CD4-positive, alpha-beta T cell treated with Interleukin-15 for 1 hour (primary cell): ENCODE data around the gene OAS3.
"Not testable (repeated sequence)": the region's sequence is repeated elsewhere in the genome, so short reads cannot be mapped to it uniquely, and the experiment has no call there.

Experiments
- DNase-seq: peaks from one replicate; pipeline ENCODE4 v3.0.0-alpha.2; 2020

The OAS3 gene

DNA sequence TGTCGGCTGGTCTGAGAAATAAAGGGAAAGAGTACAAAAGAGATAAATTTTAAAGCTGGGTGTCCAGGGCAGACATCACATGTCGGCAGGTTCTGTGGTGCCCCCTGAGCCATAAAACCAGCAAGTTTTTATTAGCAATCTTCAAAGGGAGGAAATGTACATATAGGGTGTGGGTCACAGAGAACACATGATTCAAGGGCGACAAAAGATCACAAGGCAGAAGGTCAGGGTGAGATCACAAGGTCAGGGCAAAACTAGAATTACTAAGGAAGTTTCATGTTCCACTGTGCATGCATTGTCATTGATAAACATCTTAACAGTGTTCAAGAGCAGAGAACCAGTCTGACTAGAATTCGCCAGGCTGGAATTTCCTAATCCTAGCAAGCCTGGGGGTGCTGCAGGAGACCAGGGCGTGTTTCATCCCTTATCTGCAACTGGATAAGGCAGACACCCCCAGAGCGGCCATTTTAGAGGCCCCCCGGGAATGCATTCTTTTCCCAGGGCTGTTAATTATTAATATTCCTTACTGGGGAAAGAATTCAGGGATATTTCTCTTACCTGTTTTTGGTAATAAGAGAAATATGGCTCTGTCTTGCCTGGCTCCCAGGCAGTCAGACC, 11.7 kb upstream of the OAS3 start:
- DNase-seq: not testable (repeated sequence)

DNA sequence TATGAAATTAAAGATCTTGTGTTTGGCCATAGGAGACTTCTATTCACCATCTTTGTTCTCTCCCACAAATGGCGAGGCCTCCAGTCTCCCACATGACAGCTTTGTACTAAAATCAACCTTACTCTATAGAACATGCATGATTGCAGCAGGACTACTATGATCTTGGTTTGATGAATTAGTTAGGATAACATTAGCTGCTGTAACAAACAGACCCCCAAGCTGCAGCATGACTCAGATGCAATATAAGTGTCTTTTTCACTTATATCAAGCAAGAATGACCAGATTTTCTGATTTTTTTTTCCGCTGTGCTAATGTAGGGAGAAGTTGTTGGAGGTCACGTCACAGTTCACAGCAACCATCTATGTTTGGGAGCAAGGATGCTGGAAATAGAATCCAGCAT, 10.8 kb upstream of the OAS3 start:
- DNase-seq: no peak

GRCh38 chr12:112927925-112928324, 10.3 kb upstream of the OAS3 start:
- DNase-seq: no peak

DNA sequence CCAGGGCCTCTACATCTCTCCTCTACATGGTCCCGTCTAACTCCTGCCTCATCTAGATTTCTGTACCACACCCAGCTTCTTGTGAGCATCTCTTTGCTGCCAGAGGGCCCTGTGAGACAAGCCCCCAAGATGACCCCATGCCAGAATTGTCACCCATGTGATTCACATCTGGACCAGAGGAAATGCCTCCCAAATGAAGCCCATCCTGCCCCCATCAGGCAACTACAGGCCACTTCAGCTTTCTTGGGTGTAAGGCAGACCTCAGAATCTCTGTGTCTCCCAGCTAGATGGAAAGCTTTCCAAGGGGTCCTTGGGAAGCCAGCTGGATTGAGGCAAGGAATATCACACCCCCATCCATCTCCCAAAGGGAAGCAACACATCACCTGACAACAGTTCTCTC, 9.3 kb upstream of the OAS3 start:
- DNase-seq: no peak

GRCh38 chr12:112929715-112930114, 8.6 kb upstream of the OAS3 start:
- DNase-seq: no peak

DNA sequence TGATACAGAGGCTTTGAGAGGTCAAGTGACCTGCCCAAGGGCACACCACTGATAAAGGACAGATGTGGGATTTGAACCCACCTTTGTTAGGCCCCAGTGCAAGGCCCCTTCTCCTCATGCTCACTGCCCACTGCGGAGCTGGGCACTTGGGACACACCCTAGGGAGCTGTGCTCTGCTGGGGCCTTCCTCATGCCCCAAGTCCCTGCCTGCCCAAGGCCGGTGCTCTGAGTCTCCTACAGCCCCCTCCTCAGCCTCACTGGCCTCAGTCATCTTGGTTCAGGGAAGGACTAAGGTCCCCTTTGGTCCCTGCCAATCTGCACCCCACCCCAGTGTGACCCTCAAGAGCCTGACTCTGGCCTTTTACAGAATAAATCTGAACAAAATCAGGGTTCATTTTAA, 7.9 kb upstream of the OAS3 start:
- no peak for DNase-seq

- DNase-seq: no peak
Observed at GRCh38 chr12:112932485-112933128, 5.7 kb upstream of the OAS3 start.

DNA sequence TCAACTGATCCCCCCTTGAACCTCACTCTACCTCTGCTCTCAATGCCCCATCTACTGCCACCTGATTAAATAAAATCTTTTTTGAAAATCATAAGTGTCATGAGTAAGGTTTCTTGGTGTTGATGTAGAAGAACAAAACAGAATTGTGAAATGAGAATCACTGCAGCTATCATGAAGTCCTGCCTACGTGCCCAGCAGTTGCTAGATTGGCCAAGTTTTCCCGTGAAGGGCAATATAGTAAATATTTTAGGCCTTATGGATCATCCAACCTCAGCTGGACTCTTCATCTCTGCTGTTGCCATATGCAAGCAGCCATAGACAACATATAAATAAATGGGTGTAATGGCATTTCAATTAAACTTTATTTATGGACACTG, 5.2 kb upstream of the OAS3 start:
- no peak for DNase-seq

- DNase-seq: no peak
Observed at GRCh38 chr12:112936264-112936663, 2.0 kb upstream of the OAS3 start.

- DNase-seq: no peak
Observed at GRCh38 chr12:112936927-112937326, 1.3 kb upstream of the OAS3 start.

GRCh38 chr12:112938751-112939150, 477 bp downstream of the OAS3 start:
- DNase-seq: no peak

DNA sequence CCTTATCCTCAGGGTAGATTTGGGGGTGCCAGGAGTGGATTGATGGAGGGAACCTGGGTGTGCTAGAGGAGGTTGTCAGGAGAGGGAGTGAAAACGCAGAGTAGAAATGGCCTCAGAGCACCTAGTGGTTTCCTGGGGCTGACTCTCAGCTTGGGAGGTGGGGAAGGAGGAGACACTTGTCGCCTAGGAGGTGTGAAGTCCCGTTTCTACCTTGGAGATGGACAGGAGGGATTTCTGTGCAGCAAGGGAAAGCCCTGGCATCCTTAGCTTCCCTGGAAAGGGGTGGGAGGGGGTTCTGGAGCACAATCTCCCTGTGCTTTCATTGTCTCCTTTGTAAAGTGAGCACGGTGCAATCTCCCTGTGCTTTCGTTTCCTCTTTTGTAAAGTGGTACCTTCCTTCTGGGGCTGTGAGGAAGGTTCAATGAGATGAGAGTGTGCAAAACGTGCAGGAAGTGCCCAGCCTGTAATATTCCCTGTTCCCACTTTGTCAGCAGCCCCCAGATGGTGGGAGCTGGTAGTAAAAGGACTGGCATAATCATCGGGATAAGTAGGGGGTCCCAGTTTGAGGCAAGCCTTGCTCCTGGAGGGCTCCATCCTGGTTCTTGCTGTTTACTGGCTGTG, 1.6 kb downstream of the OAS3 start:
- DNase-seq: no peak

DNA sequence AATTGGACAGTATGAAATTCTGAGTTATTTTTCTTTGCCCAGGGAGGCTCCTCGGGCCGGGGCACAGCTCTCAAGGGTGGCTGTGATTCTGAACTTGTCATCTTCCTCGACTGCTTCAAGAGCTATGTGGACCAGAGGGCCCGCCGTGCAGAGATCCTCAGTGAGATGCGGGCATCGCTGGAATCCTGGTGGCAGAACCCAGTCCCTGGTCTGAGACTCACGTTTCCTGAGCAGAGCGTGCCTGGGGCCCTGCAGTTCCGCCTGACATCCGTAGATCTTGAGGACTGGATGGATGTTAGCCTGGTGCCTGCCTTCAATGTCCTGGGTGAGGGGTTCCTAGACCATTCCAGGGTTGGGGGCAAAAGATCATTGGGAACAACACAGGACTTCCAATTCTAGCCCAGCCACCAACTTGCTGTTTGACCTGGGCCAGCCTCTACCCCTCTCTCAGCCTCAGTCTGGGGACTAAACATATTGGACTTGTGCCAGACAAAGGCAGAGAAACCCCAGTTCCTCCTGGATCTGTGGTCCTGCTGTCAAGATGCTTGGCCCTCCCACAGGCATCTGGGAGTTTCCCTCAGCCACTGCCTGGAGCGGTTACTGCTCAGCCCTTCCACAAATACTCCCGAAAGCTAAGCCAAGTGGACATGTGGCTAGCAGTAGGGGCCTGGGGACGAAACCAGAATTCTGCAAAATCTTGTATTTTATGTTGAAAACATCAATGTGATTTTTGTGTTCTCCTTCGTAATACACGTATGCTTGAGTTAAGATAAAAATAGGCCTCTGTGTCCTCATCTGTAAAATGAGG, 3.5 kb downstream of the OAS3 start:
- no peak for DNase-seq

- no peak for DNase-seq
Observed at GRCh38 chr12:112942572-112942971, 4.3 kb downstream of the OAS3 start.

DNA sequence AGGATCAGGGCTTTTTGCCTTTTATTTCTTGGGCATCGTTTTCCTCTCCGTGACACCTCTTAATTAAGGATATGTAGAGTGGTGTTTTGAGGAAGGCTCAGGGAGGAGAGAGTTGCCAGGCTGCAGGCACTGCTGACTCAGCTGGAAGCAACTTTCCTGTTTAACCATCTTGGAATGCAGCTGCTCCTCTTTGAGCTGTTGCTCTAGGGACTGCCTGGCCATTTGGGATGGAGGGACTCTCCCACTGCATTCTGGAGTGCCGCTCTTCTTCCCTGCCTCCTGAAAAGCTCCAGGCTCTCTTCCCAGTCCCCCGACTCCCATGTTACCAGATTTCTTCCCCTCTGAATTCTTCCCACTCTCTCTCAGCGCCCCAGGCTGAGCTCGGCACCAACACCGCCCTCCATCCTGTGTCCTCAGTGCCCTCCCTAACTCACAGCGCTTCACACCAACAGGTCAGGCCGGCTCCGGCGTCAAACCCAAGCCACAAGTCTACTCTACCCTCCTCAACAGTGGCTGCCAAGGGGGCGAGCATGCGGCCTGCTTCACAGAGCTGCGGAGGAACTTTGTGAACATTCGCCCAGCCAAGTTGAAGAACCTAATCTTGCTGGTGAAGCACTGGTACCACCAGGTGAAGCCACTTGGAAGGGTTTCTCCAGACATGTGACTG, 5.9 kb downstream of the OAS3 start:
- DNase-seq: no peak

- DNase-seq: no peak
Observed at GRCh38 chr12:112945515-112945914, 7.2 kb downstream of the OAS3 start.

DNA sequence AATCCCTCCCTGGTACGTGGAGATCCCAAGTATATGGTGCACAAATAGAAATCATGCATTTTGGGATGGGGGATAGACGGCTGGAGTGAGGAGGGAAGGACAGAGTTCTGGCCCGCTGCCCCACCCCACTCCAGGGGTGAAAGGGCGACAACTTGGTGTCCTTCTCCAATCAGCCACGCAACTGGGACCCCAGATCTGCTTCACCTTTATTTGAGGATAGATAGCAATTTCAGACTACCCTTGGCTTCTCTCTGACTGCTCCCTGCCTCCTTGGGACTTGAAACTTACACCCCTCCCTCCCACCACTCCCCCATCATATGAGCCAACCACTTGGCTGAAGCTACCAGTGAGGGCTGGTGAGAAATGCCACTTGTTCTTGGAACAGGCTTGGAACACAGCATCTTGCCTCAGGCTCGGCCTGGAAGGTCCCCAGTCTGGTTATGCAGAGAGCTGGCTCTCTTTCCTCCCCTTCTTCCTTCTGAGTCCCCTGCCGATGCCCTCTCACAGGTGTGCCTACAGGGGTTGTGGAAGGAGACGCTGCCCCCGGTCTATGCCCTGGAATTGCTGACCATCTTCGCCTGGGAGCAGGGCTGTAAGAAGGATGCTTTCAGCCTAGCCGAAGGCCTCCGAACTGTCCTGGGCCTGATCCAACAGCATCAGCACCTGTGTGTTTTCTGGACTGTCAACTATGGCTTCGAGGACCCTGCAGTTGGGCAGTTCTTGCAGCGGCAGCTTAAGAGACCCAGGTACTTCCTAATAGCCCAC, 8.1 kb downstream of the OAS3 start:
- DNase-seq: no peak

GRCh38 chr12:112947314-112947713, 9.0 kb downstream of the OAS3 start:
- no peak for DNase-seq

- DNase-seq: no peak
Observed at GRCh38 chr12:112947761-112948160, 9.5 kb downstream of the OAS3 start.

GRCh38 chr12:112948806-112949205, 10.5 kb downstream of the OAS3 start:
- DNase-seq: no peak

- DNase-seq: no peak
Observed at GRCh38 chr12:112950701-112951100, 12.4 kb downstream of the OAS3 start.

DNA sequence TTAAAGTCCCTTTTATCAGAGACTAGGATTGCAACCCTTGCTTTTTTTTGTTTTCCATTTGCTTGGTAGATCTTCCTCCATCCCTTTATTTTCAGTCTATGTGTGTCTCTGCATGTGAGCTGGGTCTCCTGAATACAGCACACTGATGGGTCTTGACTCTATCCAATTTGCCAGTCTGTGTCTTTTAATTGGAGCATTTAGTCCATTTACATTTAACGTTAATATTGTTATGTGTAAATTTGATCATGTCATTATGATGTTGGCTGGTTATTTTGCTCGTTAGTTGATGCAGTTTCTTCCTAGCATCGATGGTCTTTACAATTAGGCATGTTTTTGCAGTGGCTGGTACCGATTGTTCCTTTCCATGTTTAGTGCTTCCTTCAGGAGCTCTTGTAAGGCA, 18.9 kb downstream of the OAS3 start:
- not testable (repeated sequence) for DNase-seq
